GM18873 (cell line): ENCODE measurements around the gene C18orf54.
A peak's percentile ranks its signal among the peaks of the same experiment; 100 is the strongest.
"Not testable (repeated sequence)": the region's sequence is repeated elsewhere in the genome, so short reads cannot be mapped to it uniquely, and the experiment has no call there.

Experiments
- ATAC-seq: cut with Tn5 transposase; IDR thresholded peaks from one replicate; pipeline ENCODE4 v1.9.1; 2021; ENCODE audit warnings: mild to moderate bottlenecking, moderate library complexity, moderate number of reproducible peaks; ENCODE audit not compliant: unreplicated experiment, low FRiP score

The C18orf54 gene

GRCh38 chr18:54386800-54387495 lies 29.2 kb downstream of the C18orf54 start:
- not testable (repeated sequence) for ATAC-seq

DNA sequence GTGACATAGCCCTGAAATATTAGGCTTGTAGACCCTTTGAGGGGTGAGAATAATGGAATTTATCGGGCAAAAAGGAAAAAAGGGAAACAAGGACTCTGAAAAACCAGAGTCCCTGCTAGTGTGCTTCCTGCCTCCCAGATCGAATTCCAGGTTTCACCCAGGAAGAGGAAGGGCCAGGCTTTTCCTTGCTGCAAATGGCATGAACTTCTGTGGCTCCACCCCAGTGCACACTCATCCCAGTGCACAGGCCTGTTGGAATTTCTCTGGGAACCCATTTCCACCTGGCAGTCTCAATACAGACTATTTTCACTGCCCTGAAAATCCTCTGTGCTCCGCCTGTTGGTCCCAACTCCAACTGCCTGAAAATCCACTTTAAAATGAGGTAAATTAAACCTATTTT lies 29.9 kb downstream of the C18orf54 start:
- no peak for ATAC-seq

- peak; percentile 96 for ATAC-seq
These were observed 30.8 kb downstream of the C18orf54 start for GRCh38 chr18:54388203-54389142.

DNA sequence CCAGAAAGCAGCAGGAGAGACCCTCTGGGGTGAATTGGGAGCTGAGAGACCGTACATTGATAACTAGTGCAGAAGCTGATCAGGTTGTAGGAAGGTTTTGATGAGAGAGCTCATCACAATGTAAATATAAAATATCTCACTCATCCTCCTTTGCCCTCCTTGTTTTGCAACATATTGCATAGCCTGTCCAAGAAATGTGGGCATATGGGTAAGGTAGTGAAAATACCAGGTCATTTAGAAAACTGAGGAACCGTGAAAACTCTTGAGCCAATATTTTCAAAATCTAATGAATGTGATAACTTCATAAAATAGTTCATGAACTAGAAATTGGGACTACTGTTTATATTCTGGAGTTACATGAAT lies 31.4 kb downstream of the C18orf54 start:
- ATAC-seq: no peak

DNA sequence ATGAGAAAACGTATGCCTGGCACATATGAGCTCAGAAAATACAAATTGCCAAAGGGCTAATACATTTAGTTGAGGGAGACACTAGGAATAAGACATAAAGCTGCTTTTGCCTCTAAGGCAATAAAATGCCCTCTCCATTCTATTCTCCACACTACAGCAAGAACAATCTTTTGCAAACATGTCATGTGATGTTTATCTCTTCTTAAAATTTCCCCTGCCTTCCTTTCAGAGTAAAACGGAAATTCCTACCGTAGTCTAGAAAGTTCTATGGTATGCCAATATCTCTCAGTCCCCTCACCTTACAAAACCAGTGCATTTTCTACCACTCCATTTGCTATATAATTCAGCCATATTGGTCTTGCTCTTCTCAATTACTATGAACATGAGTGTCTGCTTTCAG lies 33.1 kb downstream of the C18orf54 start:
- ATAC-seq: no peak

DNA sequence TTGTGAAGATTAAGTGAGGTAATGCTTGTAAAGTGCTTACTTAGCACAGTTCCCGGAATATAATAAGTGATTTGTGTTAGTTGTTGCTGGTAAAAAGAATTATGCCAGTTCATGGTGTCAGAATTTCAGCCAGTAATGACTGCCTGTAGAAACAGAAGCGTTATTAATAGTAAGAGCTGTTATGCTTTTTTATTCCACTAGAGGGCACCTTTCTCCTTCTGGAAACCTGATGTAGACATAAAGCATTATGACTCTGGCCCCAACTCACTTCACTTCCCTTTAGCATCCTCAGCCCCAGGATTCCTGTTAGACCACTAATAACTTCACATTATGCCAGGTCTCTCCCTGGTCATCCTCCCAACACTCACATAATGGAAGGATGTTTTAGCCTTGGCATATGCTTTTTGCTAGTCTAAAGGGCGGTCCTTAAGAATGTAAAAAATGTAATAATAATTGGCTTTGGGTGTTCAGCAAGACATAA lies 34.9 kb downstream of the C18orf54 start:
- ATAC-seq: peak; percentile 53

GRCh38 chr18:54393648-54394294 lies 36.1 kb downstream of the C18orf54 start:
- ATAC-seq: no peak

DNA sequence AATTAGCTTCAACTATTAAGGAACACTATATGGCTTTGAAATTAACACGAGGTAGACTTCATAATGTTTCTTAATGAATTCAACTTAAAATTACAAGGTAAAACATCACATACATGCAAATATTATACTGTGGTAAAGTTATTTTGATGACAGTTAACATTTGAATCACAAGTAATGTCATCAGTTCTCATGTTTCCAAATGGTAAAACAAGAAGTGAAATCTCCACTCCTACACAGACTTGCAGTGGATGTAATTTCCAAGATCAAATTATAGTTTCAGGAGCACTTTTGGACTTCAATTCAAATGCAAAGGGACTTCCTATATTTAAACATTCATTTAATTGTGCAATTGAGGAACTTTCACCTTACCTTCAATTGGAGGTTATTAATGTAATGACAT lies 39.1 kb downstream of the C18orf54 start:
- no peak for ATAC-seq

GRCh38 chr18:54405290-54405689 lies 47.6 kb downstream of the C18orf54 start:
- no peak for ATAC-seq

DNA sequence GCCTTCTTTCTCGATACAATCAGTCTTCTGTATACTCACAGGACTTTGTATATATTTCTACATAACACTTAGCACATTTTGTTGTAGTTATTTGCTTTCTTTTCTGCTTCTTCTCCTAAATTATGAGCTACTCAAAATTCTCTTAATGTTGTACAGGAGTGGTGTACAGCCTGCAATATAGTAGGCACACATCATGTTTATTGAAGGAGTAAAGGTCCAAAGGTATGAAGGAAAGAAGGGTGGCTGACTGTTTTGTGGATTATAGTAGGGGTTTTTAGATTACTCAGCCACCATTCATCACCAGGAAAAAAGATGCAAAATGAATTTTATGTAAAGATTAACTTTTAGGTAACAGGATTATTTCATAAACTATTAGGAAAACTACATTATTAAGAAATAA lies 54.1 kb downstream of the C18orf54 start:
- ATAC-seq: no peak

- ATAC-seq: no peak
These were observed 57.4 kb downstream of the C18orf54 start for GRCh38 chr18:54415086-54415485.

DNA sequence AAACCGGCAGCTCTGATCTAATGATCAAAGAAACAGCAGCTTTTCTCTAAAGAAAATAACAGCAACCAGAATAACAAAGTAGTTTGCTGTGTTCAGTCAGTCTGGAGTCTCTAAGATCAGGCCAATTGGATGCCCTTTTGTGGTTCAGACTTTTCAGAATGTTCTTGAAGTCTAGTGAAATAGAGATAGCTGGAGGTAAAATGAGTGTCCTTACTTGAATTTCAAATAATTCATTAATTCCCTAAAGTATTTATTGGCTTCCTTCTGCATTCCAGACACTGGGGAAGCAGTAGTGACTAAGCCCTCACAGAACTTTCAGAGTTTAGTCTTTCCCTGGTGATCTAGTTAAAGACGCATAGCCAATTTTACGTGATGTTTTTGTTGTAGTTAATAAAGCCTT lies 58.7 kb downstream of the C18orf54 start:
- no peak for ATAC-seq

GRCh38 chr18:54423831-54424230 lies 66.1 kb downstream of the C18orf54 start:
- ATAC-seq: no peak

DNA sequence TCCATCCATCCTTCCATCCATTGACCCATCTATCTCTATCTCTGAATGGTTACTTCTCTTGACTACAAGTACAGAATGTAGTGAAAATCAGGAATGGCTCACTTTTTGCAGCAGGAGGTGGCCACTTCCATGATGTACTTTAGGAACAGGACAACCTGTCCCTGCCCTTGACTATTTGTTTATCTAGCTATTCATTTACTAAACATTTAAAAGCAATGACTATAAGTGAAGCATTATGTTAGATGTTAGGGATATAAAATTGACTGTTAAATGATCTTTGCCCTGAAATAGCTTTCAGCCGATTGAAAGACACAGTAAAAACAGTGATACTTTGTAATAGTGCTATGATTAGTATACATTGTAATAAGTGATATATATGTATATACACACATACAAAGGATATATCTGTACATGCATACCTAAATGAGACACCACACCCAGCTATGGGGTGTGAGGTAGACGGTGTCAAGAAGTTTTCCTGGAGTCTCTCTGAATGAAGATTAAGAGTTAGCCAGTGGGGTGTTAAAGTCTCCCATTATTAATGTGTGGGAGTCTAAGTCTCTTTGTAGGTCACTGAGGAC lies 68.5 kb downstream of the C18orf54 start:
- no peak for ATAC-seq
